ENCODE data around the gene HBEGF.

Gene HBEGF

DNA sequence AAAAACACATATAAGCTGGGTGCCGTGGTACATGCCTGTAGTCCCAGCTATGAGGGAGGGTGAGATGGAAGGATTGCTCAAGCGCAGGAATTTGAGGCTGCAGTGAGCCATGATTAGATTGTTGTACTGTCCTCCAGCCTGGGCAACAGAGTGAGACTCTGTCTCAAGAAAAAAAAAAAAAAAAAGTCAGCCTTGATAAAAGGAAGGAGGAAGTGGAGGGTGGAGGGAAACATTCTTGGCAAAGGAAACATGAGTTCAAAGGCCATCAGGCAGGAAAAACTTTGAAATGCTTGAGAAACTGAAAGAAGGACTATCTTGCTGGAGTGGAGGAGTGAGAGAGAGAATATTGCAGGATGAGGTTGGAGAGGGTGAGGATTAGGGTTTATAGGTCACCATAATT, 36.9 kb upstream of the HBEGF start:
- TF ChIP-seq CREB5 (CRISPR knock-in tag; IDR thresholded peaks at IDR 0.05; ENCODE audit: low read depth) (no peak), ZFP30 (CRISPR knock-in tag; IDR thresholded peaks at IDR 0.05) (no peak), CSDC2 (CRISPR knock-in tag; IDR thresholded peaks at IDR 0.05) (no peak), BACH2 (CRISPR knock-in tag; IDR thresholded peaks at IDR 0.05; ENCODE audit: borderline replicate concordance) (no peak), ESRRG (CRISPR knock-in tag; IDR thresholded peaks at IDR 0.05) (no peak)
- TF ChIP-seq, protein P1, sequence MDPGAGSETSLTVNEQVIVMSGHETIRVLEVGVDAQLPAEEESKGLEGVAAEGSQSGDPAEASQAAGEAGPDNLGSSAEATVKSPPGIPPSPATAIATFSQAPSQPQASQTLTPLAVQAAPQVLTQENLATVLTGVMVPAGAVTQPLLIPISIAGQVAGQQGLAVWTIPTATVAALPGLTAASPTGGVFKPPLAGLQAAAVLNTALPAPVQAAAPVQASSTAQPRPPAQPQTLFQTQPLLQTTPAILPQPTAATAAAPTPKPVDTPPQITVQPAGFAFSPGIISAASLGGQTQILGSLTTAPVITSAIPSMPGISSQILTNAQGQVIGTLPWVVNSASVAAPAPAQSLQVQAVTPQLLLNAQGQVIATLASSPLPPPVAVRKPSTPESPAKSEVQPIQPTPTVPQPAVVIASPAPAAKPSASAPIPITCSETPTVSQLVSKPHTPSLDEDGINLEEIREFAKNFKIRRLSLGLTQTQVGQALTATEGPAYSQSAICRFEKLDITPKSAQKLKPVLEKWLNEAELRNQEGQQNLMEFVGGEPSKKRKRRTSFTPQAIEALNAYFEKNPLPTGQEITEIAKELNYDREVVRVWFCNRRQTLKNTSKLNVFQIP (CRISPR knock-in tag; IDR thresholded peaks at IDR 0.05; ENCODE audit: borderline replicate concordance, low read depth), result no peak
- ATAC-seq, result no peak

DNA sequence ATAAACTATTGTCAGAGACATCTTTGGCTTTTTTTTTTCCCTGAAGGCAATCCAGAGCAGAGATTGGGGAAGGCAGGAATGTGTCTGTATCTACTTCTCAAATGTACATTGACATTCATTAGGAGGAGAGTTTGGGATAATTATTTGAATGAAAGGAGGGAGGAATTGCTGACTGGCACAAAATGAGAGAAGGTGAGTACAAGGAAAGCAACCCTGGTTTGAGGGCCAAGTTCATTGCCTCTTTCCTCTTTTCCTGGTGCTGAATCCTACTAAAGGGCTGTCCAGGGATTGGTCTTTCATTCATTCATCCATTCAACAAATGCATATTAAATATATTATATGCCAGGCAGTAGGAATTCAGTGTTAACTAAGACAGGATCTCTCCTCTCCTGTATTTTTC, 36.5 kb upstream of the HBEGF start:
- TF ChIP-seq RARB (CRISPR knock-in tag; IDR thresholded peaks at IDR 0.05), result no peak
- TF ChIP-seq PATZ1 (CRISPR knock-in tag; IDR thresholded peaks at IDR 0.05; ENCODE audit: borderline replicate concordance), result no peak
- no peak for TF ChIP-seq ISL1 (CRISPR knock-in tag; IDR thresholded peaks at IDR 0.05)
- TF ChIP-seq GLIS3 (CRISPR knock-in tag; IDR thresholded peaks at IDR 0.05), result no peak
- no peak for ATAC-seq

DNA sequence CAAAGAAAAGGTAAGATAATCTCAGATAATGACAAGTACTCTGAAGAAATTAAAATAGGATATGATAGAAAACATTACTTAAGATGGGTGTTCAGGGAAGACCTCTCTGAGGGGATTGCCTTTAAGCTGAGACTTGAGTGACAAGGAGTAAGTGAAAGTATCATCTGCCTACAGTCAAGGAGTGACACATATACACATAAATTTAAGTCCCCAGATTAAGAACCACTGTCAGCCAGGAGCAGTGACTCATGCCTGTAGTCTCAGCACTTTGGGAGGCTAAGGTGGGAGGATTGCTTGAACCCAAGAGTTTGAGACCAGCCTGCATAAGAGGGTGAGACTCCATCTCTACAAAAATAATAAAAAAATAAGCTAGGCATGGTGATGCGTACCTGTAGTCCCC, 35.6 kb upstream of the HBEGF start:
- TF ChIP-seq ZNF8 (CRISPR knock-in tag; IDR thresholded peaks at IDR 0.05) (no peak), OSR1 (CRISPR knock-in tag; IDR thresholded peaks at IDR 0.05) (no peak), ZC3H10 (CRISPR knock-in tag; IDR thresholded peaks at IDR 0.05) (no peak), ZFP3 (CRISPR knock-in tag; IDR thresholded peaks at IDR 0.05) (no peak), PATZ1 (CRISPR knock-in tag; IDR thresholded peaks at IDR 0.05; ENCODE audit: borderline replicate concordance) (no peak), ZNF565 (CRISPR knock-in tag; conservative IDR thresholded peaks at IDR 0.05; ENCODE audit: low read depth) (no peak), ZNF70 (CRISPR knock-in tag; IDR thresholded peaks at IDR 0.05) (no peak), ARNTL (CRISPR knock-in tag; IDR thresholded peaks at IDR 0.05; ENCODE audit: borderline replicate concordance, low read depth) (no peak), RARB (CRISPR knock-in tag; IDR thresholded peaks at IDR 0.05) (no peak), SNAI2 (CRISPR knock-in tag; IDR thresholded peaks at IDR 0.05) (no peak)
- TF ChIP-seq, protein P1 (CRISPR knock-in tag; IDR thresholded peaks at IDR 0.05; ENCODE audit: borderline replicate concordance, low read depth), result no peak
- ATAC-seq, result no peak

- no peak for ATAC-seq
- TF ChIP-seq TOX (CRISPR knock-in tag; IDR thresholded peaks at IDR 0.05; ENCODE audit: borderline replicate concordance) (no peak), PPARA (CRISPR knock-in tag; IDR thresholded peaks at IDR 0.05; ENCODE audit: borderline replicate concordance) (no peak), PATZ1 (CRISPR knock-in tag; IDR thresholded peaks at IDR 0.05; ENCODE audit: borderline replicate concordance) (no peak), TSHZ2 (CRISPR knock-in tag; IDR thresholded peaks at IDR 0.05) (no peak), OSR1 (CRISPR knock-in tag; IDR thresholded peaks at IDR 0.05) (no peak), CSDC2 (CRISPR knock-in tag; IDR thresholded peaks at IDR 0.05) (no peak), TCF4 (CRISPR knock-in tag; IDR thresholded peaks at IDR 0.05; ENCODE audit: borderline replicate concordance) (no peak), BACH2 (CRISPR knock-in tag; IDR thresholded peaks at IDR 0.05; ENCODE audit: borderline replicate concordance) (no peak), ZFP3 (CRISPR knock-in tag; IDR thresholded peaks at IDR 0.05) (no peak)
- TF ChIP-seq, protein P2, sequence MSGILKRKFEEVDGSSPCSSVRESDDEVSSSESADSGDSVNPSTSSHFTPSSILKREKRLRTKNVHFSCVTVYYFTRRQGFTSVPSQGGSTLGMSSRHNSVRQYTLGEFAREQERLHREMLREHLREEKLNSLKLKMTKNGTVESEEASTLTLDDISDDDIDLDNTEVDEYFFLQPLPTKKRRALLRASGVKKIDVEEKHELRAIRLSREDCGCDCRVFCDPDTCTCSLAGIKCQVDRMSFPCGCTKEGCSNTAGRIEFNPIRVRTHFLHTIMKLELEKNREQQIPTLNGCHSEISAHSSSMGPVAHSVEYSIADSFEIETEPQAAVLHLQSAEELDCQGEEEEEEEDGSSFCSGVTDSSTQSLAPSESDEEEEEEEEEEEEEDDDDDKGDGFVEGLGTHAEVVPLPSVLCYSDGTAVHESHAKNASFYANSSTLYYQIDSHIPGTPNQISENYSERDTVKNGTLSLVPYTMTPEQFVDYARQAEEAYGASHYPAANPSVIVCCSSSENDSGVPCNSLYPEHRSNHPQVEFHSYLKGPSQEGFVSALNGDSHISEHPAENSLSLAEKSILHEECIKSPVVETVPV (CRISPR knock-in tag; IDR thresholded peaks at IDR 0.05), result no peak
Measured at GRCh38 chr5:140381351-140381750, 34.9 kb upstream of the HBEGF start.
